ENCODE data around the gene NDUFV1. TPM values are rescaled to one million over a fixed set of nuclear protein-coding genes. Genes with fewer than 3 reads are reported as not detected.
"Not testable (repeated sequence)": the region's sequence is repeated elsewhere in the genome, so short reads cannot be mapped to it uniquely, and the experiment has no call there.

Gene NDUFV1
- total and polyA plus RNA-seq, 12 donors = 295 to 712 (median 613) TPM

DNA sequence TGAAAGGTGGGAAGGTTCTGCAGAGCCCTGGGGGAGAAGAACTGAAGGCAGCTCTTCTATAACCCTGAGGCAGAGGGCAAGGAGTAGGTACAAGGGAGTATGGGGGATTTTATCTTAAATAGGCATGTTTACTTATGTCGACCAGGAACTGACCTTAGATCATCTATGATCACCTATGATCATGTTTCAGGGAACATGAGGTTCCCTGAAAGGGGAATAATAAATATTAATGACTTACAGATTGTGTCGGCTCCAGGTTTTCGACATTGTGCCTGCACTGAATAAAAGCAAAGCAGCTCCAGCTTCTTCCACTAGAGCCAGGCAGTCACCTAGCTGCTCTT, 13.2 kb upstream of the NDUFV1 start:
- peaks cover 0 to 11% (median under 1%) of the 10 kb centered on the region in 9 donors for H3K36me3 ChIP-seq
- H3K9me3 ChIP-seq = peaks cover 0 to 7% (median 0%) of the 10 kb centered on the region in 11 donors
- no peaks in the 10 kb centered on the region for H3K4me1 ChIP-seq
- 71% methylated on average over 3 of the region's 3 CpGs for WGBS, 2 donors
- H3K4me3 ChIP-seq = no peak overlapping the region
- TF ChIP-seq, protein P1, sequence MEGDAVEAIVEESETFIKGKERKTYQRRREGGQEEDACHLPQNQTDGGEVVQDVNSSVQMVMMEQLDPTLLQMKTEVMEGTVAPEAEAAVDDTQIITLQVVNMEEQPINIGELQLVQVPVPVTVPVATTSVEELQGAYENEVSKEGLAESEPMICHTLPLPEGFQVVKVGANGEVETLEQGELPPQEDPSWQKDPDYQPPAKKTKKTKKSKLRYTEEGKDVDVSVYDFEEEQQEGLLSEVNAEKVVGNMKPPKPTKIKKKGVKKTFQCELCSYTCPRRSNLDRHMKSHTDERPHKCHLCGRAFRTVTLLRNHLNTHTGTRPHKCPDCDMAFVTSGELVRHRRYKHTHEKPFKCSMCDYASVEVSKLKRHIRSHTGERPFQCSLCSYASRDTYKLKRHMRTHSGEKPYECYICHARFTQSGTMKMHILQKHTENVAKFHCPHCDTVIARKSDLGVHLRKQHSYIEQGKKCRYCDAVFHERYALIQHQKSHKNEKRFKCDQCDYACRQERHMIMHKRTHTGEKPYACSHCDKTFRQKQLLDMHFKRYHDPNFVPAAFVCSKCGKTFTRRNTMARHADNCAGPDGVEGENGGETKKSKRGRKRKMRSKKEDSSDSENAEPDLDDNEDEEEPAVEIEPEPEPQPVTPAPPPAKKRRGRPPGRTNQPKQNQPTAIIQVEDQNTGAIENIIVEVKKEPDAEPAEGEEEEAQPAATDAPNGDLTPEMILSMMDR (IDR thresholded peaks at IDR 0.05) = no peak
- H3K27me3 ChIP-seq = no peaks in the 10 kb centered on the region
- DNase-seq (no peak), ATAC-seq (no peak)
- intact Hi-C loops (cut with DNase I) = no loop called here
- H3K27ac ChIP-seq = no peak overlapping the region

DNA sequence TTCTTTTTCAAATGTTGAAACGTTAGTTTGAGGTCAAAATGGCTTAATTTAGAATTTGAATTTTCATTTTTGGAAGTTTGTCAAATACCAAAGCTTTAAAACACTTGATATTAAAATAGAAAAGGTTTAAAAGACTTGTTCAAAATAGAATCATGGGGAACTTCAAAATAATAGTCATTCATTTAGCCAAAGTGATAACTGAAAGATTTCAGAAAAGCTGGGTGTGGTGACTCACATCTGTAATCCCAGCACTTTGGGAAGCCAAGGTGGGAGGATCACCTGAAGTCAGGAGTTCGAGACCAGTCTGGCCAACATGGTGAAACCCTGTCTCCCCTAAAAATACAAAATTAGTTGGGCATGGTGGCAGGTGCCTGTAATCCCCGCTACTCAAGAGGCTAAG, 12.3 kb upstream of the NDUFV1 start:
- ATAC-seq (no peak), DNase-seq (no peak)
- intact Hi-C loops (cut with DNase I) = no loop called here
- no peaks in the 10 kb centered on the region for H3K27me3 ChIP-seq
- peaks cover 0 to 7% (median 0%) of the 10 kb centered on the region in 11 donors for H3K9me3 ChIP-seq
- TF ChIP-seq, protein P1 (IDR thresholded peaks at IDR 0.05) = no peak
- 60 to 65% methylated on average over 3 of the region's 3 CpGs for WGBS, 2 donors
- no peaks in the 10 kb centered on the region for H3K4me1 ChIP-seq
- H3K36me3 ChIP-seq = peaks cover 0 to 2% (median 0%) of the 10 kb centered on the region in 9 donors
- no peak overlapping the region for H3K27ac ChIP-seq
- no peak overlapping the region for H3K4me3 ChIP-seq

GRCh38 chr11:67596753-67597300, 9.9 kb upstream of the NDUFV1 start:
- Histone ChIP-seq H3K4me1 (no peaks in the 10 kb centered on the region), H3K9me3 (peaks cover 0 to 7% (median 0%) of the 10 kb centered on the region in 11 donors), H3K4me3 (no peak overlapping the region), H3K27ac (no peak overlapping the region), H3K36me3 (no peaks in the 10 kb centered on the region), H3K27me3 (peaks cover 0 to 9% (median 0%) of the 10 kb centered on the region in 7 donors)
- WGBS, 2 donors = 91 to 94% methylated on average over 1 of the region's 1 CpG
- ATAC-seq = no peak
- DNase-seq = no peak
- TF ChIP-seq, protein P1 (IDR thresholded peaks at IDR 0.05) = no peak
- intact Hi-C loops (cut with DNase I) = no loop called here

- H3K27me3 ChIP-seq; H3K36me3 ChIP-seq; DNase-seq; ATAC-seq; H3K9me3 ChIP-seq; H3K4me3 ChIP-seq; H3K27ac ChIP-seq; intact Hi-C loops (cut with DNase I); H3K4me1 ChIP-seq: not testable (repeated sequence)
- WGBS, 2 donors = no CpG with 5 or more reads among the region's 3 CpGs
Measured at GRCh38 chr11:67597458-67597857, 9.3 kb upstream of the NDUFV1 start.

GRCh38 chr11:67597963-67598362, 8.8 kb upstream of the NDUFV1 start:
- ATAC-seq; H3K4me1 ChIP-seq; intact Hi-C loops (cut with DNase I); H3K27ac ChIP-seq; DNase-seq; H3K36me3 ChIP-seq; H3K9me3 ChIP-seq; H3K27me3 ChIP-seq; H3K4me3 ChIP-seq: not testable (repeated sequence)
- WGBS, 2 donors = 94 to 96% methylated on average over 24 to 26 of the region's 26 CpGs
